Suprapubic skin (tissue), 4 donors: Measurements from ENCODE around the gene LRRC8B. TPM values are rescaled to one million over a fixed set of nuclear protein-coding genes. Genes with fewer than 3 reads are reported as not detected.

Experiments used
- DNase-seq, 2 donors: peaks; one replicate each; pipeline ENCODE4 v3.0.0-alpha.2; 2019; ENCODE audit warnings: low spot score in 2 of 2
- H3K27ac ChIP-seq: fragments of 200-600 bp; sonication (generic); one replicate; pipeline ENCODE4 v1.5.1; 2019
- H3K27me3 ChIP-seq: fragments of 200-600 bp; sonication (generic); one replicate; pipeline ENCODE4 v1.5.1; 2019
- H3K36me3 ChIP-seq: fragments of 200-600 bp; sonication (generic); one replicate; pipeline ENCODE4 v1.5.1; 2019
- H3K4me1 ChIP-seq: fragments of 200-600 bp; sonication (generic); one replicate; pipeline ENCODE4 v1.5.1; 2019
- H3K4me3 ChIP-seq: fragments of 200-600 bp; sonication (generic); one replicate; pipeline ENCODE4 v1.5.1; 2019; ENCODE audit warnings: mild to moderate bottlenecking
- H3K9me3 ChIP-seq: fragments of 200-600 bp; sonication (generic); one replicate; pipeline ENCODE4 v1.5.1; 2019
- EP300 ChIP-seq: sonication (generic); formaldehyde crosslinking; IDR thresholded peaks from one replicate; pipeline ENCODE4 v1.6.1; 2017; ENCODE audit warnings: antibody characterized with exemption
- POLR2A ChIP-seq, 2 donors: fragments of 450-650 bp; IDR thresholded peaks; one replicate each; pipeline ENCODE4 v1.6.1; 2017; ENCODE audit warnings: antibody characterized with exemption in 2 of 2, mild to moderate bottlenecking in 2 of 2, moderate library complexity in 2 of 2
- POLR2AphosphoS5 ChIP-seq, 3 donors: sonication (generic); formaldehyde crosslinking; IDR thresholded peaks; one replicate each; pipeline ENCODE4 v1.6.1; 2017; ENCODE audit warnings: antibody characterized with exemption in 3 of 3
- WGBS: methylation state at CpG from one replicate; pipeline ENCODE4 v1.1.5; 2018; 5-methylcytosine and 5-hydroxymethylcytosine counted together
- total RNA-seq, 4 donors: library from RNA; depleted of rRNA; stranded (reverse); fragments of >200 nt; gene quantifications; one replicate each; pipeline ENCODE4 v1.1.0, GENCODE V29; 2016
- TF ChIP-seq, protein P1 (sequence below), 2 donors: fragments of 200-600 bp in 1 of 2; fragments of 450-650 bp in 1 of 2; sonication (generic) in 1 of 2; IDR thresholded peaks; one replicate each; pipeline ENCODE4 v1.5.1; 2016 to 2019; ENCODE audit warnings: antibody characterized with exemption in 2 of 2, mild to moderate bottlenecking in 1 of 2, moderate library complexity in 1 of 2

LRRC8B gene
- total RNA-seq, 4 donors from 2014 or later, result 11.1 to 26.6 (median 13.9) TPM

DNA sequence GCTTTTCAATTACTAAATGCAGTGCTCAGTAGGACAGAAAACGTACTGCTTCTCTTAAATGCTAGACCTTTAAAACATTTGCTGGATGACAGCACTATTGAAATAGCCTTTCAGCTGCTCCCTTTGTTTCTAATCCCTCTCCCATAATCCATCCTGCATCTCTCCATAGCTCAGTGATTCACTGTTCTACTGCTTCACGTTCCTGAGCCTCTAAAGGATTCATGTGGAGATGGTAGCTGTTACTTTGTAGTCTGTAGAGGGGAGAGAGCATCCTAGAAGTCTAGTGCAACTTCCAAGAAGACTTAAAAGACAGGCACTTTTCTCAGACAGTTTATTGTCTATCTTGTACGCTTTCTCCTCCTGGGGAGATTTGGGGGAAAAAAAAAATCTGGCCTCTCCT lies 51.4 kb downstream of the LRRC8B start:
- H3K27me3 ChIP-seq, result no peaks in the 10 kb centered on the region
- H3K27ac ChIP-seq, result no peak overlapping the region
- WGBS, result 82% methylated on average over 3 of the region's 3 CpGs
- no peak for TF ChIP-seq EP300
- TF ChIP-seq POLR2A (IDR thresholded peaks at IDR 0.05), result no peak
- no peak for TF ChIP-seq POLR2AphosphoS5 (IDR thresholded peaks at IDR 0.05)
- TF ChIP-seq, protein P1, sequence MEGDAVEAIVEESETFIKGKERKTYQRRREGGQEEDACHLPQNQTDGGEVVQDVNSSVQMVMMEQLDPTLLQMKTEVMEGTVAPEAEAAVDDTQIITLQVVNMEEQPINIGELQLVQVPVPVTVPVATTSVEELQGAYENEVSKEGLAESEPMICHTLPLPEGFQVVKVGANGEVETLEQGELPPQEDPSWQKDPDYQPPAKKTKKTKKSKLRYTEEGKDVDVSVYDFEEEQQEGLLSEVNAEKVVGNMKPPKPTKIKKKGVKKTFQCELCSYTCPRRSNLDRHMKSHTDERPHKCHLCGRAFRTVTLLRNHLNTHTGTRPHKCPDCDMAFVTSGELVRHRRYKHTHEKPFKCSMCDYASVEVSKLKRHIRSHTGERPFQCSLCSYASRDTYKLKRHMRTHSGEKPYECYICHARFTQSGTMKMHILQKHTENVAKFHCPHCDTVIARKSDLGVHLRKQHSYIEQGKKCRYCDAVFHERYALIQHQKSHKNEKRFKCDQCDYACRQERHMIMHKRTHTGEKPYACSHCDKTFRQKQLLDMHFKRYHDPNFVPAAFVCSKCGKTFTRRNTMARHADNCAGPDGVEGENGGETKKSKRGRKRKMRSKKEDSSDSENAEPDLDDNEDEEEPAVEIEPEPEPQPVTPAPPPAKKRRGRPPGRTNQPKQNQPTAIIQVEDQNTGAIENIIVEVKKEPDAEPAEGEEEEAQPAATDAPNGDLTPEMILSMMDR (IDR thresholded peaks at IDR 0.05), result no peak
- no peaks in the 10 kb centered on the region for H3K9me3 ChIP-seq
- no peak overlapping the region for H3K4me3 ChIP-seq
- peaks cover 8% of the 10 kb centered on the region for H3K36me3 ChIP-seq
- H3K4me1 ChIP-seq, result peaks cover 2% of the 10 kb centered on the region
- no peak for DNase-seq

DNA sequence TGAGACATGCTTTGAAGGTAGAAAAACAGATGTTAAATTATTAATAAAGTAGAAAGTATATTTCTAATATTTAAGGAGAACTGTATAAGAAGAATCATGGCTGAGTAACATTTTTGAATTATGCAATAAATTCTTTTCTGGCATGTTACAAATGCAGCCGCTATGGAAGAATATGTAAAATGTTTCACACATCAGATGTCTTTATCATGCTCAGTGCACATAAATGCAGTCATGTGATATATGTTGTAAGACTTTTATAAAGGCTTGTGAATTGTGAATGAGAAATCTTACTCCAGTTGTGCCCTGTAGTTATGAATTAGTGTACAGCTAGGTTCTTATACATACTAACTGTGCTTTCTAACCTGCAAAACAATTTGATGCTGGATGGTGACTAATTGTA lies 53.5 kb downstream of the LRRC8B start:
- 86% methylated on average over 1 of the region's 1 CpG for WGBS
- no peaks in the 10 kb centered on the region for H3K27me3 ChIP-seq
- H3K4me1 ChIP-seq, result peaks cover 2% of the 10 kb centered on the region
- peaks cover 17% of the 10 kb centered on the region for H3K36me3 ChIP-seq
- TF ChIP-seq POLR2AphosphoS5 (IDR thresholded peaks at IDR 0.05), result no peak
- no peak for TF ChIP-seq EP300
- TF ChIP-seq, protein P1 (IDR thresholded peaks at IDR 0.05), result no peak
- no peak for TF ChIP-seq POLR2A (IDR thresholded peaks at IDR 0.05)
- H3K27ac ChIP-seq, result no peak overlapping the region
- no peak for DNase-seq
- H3K4me3 ChIP-seq, result no peak overlapping the region
- H3K9me3 ChIP-seq, result no peaks in the 10 kb centered on the region

DNA sequence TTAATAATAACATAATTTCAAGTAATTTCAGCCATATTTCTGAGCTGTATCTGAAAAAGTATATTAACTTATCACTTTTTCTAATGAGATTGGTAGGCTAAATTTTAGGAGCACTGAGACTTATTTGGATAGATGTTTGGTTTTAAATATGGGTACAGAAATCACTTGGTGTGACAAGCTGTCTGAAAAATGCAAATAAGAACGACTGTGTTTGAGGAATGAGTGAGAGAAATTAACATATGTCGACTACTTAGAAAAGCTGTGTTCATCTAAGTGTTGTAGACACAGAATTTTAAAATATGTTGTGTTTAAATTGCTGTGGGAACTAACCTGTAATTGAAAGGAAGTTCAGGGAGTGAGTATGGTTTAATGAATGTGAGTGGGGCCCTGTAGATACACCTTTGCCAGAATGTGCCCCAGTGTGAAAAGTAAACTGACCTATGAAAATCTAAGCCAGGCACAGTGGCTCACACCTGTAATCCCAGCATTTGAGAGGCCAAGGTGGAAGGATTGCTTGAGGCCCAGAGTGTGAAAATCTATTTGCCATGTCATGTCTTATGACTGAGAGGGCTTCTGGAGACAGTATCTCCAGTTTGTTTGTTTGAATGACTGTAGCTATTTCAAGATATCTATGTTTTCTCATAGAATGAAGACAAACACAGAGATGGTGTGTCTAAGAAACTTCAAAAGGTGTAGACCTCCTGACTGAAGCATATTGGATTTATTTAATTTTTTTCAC lies 54.5 kb downstream of the LRRC8B start:
- Histone ChIP-seq H3K4me3 (no peak overlapping the region), H3K4me1 (no peaks in the 10 kb centered on the region), H3K9me3 (no peaks in the 10 kb centered on the region), H3K36me3 (peaks cover 22% of the 10 kb centered on the region), H3K27me3 (no peaks in the 10 kb centered on the region), H3K27ac (no peak overlapping the region)
- no peak for DNase-seq
- 90% methylated on average over 2 of the region's 2 CpGs for WGBS
- no peak for TF ChIP-seq POLR2AphosphoS5 (IDR thresholded peaks at IDR 0.05)
- TF ChIP-seq POLR2A (IDR thresholded peaks at IDR 0.05), result no peak
- TF ChIP-seq, protein P1 (IDR thresholded peaks at IDR 0.05), result no peak
- TF ChIP-seq EP300, result no peak

DNA sequence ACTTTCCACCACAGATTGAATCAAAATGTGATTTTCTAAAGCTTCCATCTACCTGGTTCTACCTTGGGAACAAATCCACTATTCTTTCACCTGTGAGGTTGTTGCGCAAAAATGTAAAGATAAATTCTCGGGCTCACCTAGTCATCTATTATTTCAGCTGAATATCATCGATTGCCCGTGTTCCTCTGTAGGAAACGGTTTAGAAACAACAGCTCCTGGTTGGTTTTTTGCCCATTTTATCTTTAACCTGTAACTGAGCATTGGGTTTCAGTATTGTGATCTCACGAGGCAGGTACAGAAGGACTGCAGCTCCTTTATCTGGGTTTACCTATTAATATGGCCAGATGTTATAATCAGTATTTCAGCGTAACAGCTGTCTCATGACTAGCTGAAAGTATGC lies 55.4 kb downstream of the LRRC8B start:
- H3K4me1 ChIP-seq, result no peaks in the 10 kb centered on the region
- H3K4me3 ChIP-seq, result no peak overlapping the region
- no peak for TF ChIP-seq EP300
- peaks cover 28% of the 10 kb centered on the region for H3K36me3 ChIP-seq
- H3K27ac ChIP-seq, result no peak overlapping the region
- DNase-seq, result no peak
- 94% methylated on average over 7 of the region's 7 CpGs for WGBS
- H3K9me3 ChIP-seq, result no peaks in the 10 kb centered on the region
- H3K27me3 ChIP-seq, result no peaks in the 10 kb centered on the region

DNA sequence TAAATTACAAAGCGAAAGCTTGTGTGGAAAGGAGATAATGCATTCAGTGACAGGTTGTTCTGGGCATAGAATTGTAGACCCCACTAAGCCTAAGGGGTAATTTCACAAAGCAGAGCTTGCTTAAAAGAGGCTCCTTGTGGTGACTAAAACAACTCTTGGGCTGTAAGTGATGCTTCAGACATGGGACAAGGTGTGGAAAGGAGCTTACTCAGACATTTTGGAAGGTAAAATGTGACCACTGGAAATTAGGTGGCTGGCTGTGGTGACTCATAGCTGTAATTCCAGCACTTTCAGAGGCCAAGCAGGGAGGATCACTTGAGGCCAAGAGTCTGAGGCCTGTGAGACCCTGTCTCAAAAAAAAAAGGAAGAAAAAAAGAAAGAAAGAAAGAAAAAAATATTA lies 57.2 kb downstream of the LRRC8B start:
- 87% methylated on average over 1 of the region's 1 CpG for WGBS
- peaks cover 23% of the 10 kb centered on the region for H3K36me3 ChIP-seq
- no peak overlapping the region for H3K27ac ChIP-seq
- no peaks in the 10 kb centered on the region for H3K4me1 ChIP-seq
- H3K9me3 ChIP-seq, result no peaks in the 10 kb centered on the region
- no peaks in the 10 kb centered on the region for H3K27me3 ChIP-seq
- no peak overlapping the region for H3K4me3 ChIP-seq
- no peak for DNase-seq
- TF ChIP-seq, protein P1 (IDR thresholded peaks at IDR 0.05), result no peak
- TF ChIP-seq EP300, result no peak
- no peak for TF ChIP-seq POLR2A (IDR thresholded peaks at IDR 0.05)
- no peak for TF ChIP-seq POLR2AphosphoS5 (IDR thresholded peaks at IDR 0.05)

DNA sequence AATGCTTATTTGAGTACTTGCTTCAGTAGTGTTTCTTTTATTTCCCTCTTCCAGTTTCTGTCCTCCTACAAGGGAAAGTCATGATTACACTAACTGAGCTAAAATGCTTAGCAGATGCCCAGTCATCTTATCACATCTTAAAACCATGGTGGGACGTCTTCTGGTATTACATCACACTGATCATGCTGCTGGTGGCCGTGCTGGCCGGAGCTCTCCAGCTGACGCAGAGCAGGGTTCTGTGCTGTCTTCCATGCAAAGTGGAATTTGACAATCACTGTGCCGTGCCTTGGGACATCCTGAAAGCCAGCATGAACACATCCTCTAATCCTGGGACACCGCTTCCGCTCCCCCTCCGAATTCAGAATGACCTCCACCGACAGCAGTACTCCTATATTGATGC lies 57.9 kb downstream of the LRRC8B start:
- Histone ChIP-seq H3K9me3 (no peaks in the 10 kb centered on the region), H3K27ac (no peak overlapping the region), H3K4me3 (no peak overlapping the region), H3K4me1 (no peaks in the 10 kb centered on the region), H3K27me3 (no peaks in the 10 kb centered on the region), H3K36me3 (peaks cover 23% of the 10 kb centered on the region)
- TF ChIP-seq, protein P1 (IDR thresholded peaks at IDR 0.05), result no peak
- TF ChIP-seq POLR2A (IDR thresholded peaks at IDR 0.05), result no peak
- no peak for TF ChIP-seq POLR2AphosphoS5 (IDR thresholded peaks at IDR 0.05)
- no peak for TF ChIP-seq EP300
- 95% methylated on average over 9 of the region's 9 CpGs for WGBS
- no peak for DNase-seq
